Measurements from ENCODE around the gene MFN2. TPM values are rescaled to one million over a fixed set of nuclear protein-coding genes. Genes with fewer than 3 reads are reported as not detected.

MFN2 gene
- total RNA-seq, 1 experiment from 2014 or later: 72.6 TPM

GRCh38 chr1:11946647-11947046, 33.6 kb upstream of the MFN2 start:
- Histone ChIP-seq H3K4me3 (no peak overlapping the region), H3F3A (ENCODE audit: insufficient read depth, low read depth) (no peaks in the 10 kb centered on the region), H3K27ac (no peak overlapping the region), H4K20me1 (ENCODE audit: insufficient read depth) (no peaks in the 10 kb centered on the region), H2AFZ (no peak overlapping the region), H3K4me1 (replicated peaks; ENCODE audit: insufficient read depth) (no peaks in the 10 kb centered on the region), H3K9me3 (ENCODE audit: insufficient read depth, low read depth) (no peaks in the 10 kb centered on the region), H3K27me3 (ENCODE audit: insufficient read depth, low read depth) (no peaks in the 10 kb centered on the region), H3K36me3 (ENCODE audit: low read depth) (no peaks in the 10 kb centered on the region), H3K9me2 (ENCODE audit: insufficient read depth) (no peaks in the 10 kb centered on the region), H3K79me2 (ENCODE audit: low read depth) (no peaks in the 10 kb centered on the region), H3K4me2 (no peak overlapping the region)
- DNase-seq: no peak
- CTCF ChIA-PET: no interaction called here
- no TSS peak for BruUV-seq (replicated peaks)
- TF ChIP-seq CTCF (conservative IDR thresholded peaks at IDR 0.05) (no peak), EZH2 (IDR thresholded peaks at IDR 0.05; ENCODE audit: low read depth) (no peak)
- intact Hi-C loops (cut with micrococcal nuclease; ENCODE audit: unreplicated experiment): no loop called here
- POLR2A ChIA-PET (ENCODE audit: unreplicated experiment): no interaction called here

- no peaks in the 10 kb centered on the region for H3K9me2 ChIP-seq (ENCODE audit: insufficient read depth)
- no peaks in the 10 kb centered on the region for H3K9me3 ChIP-seq (ENCODE audit: insufficient read depth, low read depth)
- BruUV-seq (replicated peaks): no TSS peak
- H2AFZ ChIP-seq: no peak overlapping the region
- TF ChIP-seq EZH2 (IDR thresholded peaks at IDR 0.05; ENCODE audit: low read depth): no peak
- no peak for TF ChIP-seq CTCF (conservative IDR thresholded peaks at IDR 0.05)
- DNase-seq: no peak
- intact Hi-C loops (cut with micrococcal nuclease; ENCODE audit: unreplicated experiment): no loop called here
- no peaks in the 10 kb centered on the region for H3K4me1 ChIP-seq (replicated peaks; ENCODE audit: insufficient read depth)
- H4K20me1 ChIP-seq (ENCODE audit: insufficient read depth): no peaks in the 10 kb centered on the region
- no peak overlapping the region for H3K4me2 ChIP-seq
- ChIA-PET POLR2A (ENCODE audit: unreplicated experiment) (no interaction called here), CTCF (no interaction called here)
- H3K27me3 ChIP-seq (ENCODE audit: insufficient read depth, low read depth): no peaks in the 10 kb centered on the region
- no peak overlapping the region for H3K4me3 ChIP-seq
- no peaks in the 10 kb centered on the region for H3F3A ChIP-seq (ENCODE audit: insufficient read depth, low read depth)
- H3K79me2 ChIP-seq (ENCODE audit: low read depth): no peaks in the 10 kb centered on the region
- H3K27ac ChIP-seq: no peak overlapping the region
- no peaks in the 10 kb centered on the region for H3K36me3 ChIP-seq (ENCODE audit: low read depth)
Measured at GRCh38 chr1:11948822-11949458, 31.3 kb upstream of the MFN2 start.

DNA sequence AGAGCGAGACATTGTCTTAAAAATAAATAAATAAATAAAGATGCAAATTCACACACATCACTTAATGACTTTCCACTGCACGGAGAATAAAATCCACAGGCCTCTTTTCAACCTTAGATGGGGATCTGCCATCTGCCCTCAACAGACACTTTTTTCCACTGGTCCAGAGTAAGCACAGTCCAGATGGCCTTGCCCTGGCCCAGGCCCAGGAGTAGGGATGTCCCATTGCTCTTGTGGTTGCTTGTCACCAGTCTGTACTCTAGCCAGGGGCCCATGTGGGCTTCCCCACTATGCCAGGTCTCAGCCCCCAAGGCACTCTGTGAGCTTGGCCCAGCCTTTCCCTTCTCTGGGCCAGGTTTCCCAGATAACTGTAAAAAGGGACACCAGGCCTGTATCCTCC, 28.3 kb upstream of the MFN2 start:
- Histone ChIP-seq H3F3A (ENCODE audit: insufficient read depth, low read depth) (no peaks in the 10 kb centered on the region), H3K4me2 (no peak overlapping the region), H3K36me3 (ENCODE audit: low read depth) (no peaks in the 10 kb centered on the region), H3K79me2 (ENCODE audit: low read depth) (no peaks in the 10 kb centered on the region), H3K9me3 (ENCODE audit: insufficient read depth, low read depth) (no peaks in the 10 kb centered on the region), H2AFZ (no peak overlapping the region), H3K4me3 (no peak overlapping the region), H3K4me1 (replicated peaks; ENCODE audit: insufficient read depth) (no peaks in the 10 kb centered on the region), H3K9me2 (ENCODE audit: insufficient read depth) (no peaks in the 10 kb centered on the region), H4K20me1 (ENCODE audit: insufficient read depth) (no peaks in the 10 kb centered on the region), H3K27me3 (ENCODE audit: insufficient read depth, low read depth) (no peaks in the 10 kb centered on the region), H3K27ac (no peak overlapping the region)
- intact Hi-C loops (cut with micrococcal nuclease; ENCODE audit: unreplicated experiment): no loop called here
- no peak for TF ChIP-seq CTCF (conservative IDR thresholded peaks at IDR 0.05)
- CTCF ChIA-PET: no interaction called here
- POLR2A ChIA-PET (ENCODE audit: unreplicated experiment): interaction anchor here (0.5 kb wide), 1 partner anchor 10 kb away, joined by 5 read pairs; no protein-coding TSS in a partner anchor
- no peak for DNase-seq
- BruUV-seq (replicated peaks): no TSS peak
